GM20431 (cell line): ENCODE measurements around the gene NPAS3.

Source experiments
- in situ Hi-C: fragments of 300-500 bp; cut with MseI, MboI; formaldehyde crosslinking; loops from one replicate; pipeline ENCODE4 v1.15.0; 2020; ENCODE audit warnings: low sequenced_read_pairs; ENCODE audit not compliant: unreplicated experiment

The NPAS3 gene

DNA sequence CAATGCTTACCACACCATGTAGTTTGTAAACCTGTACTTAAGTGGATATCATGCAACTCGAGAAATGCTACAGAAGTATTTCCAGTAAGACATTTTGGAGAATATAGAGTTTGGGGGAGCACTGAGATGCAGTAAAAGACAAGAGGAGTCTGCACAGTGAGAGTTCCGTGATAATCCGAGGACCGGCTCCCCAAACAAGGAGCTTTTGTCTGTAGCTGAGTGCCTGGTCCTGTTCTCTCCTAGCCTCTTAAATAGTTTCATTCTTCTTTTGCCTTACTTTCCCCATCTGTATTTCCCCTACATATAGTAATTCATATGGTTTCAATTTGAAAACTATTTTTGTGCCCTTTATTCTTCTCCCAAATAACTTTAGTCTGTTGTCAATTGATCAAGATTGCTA, 648.1 kb downstream of the NPAS3 start:
- in situ Hi-C loops: no loop called here

DNA sequence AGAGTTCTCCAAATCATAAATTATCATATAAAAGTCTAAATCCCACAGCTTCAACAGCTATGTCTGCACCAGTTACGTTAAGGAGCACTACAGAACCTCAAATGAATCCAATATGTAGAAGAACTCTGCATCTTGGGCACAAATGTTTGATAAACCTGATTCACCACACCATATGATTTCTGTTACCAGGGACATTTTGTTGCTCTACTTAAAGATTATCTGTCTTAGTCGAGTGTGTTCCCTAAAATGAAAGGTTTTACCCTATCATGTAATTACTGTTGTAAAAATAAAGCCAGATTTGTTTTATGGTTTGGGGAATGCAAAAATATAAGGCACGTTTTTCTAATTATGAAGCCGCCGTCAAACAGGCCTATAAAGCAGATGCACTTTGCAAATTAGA, 649.1 kb downstream of the NPAS3 start:
- in situ Hi-C loops: no loop called here

DNA sequence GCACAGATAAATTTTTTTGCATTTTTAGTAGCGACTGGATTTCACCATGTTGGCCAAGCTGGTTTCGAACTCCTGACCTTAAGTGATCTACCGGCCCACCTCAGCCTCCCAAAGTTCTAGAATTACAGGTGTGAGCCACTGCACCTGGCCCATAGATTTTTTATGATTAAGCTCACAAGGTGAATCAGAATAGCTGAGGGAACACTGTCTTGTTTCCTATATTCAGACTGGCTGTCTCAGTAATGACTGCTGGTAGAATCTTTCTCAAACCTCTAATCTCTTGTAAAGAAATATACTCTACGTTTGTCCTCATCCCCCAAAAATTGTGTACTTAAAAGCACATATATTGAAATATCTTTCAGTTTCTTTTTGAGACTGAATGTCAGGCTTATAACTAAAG, 650.1 kb downstream of the NPAS3 start:
- in situ Hi-C loops: no loop called here

DNA sequence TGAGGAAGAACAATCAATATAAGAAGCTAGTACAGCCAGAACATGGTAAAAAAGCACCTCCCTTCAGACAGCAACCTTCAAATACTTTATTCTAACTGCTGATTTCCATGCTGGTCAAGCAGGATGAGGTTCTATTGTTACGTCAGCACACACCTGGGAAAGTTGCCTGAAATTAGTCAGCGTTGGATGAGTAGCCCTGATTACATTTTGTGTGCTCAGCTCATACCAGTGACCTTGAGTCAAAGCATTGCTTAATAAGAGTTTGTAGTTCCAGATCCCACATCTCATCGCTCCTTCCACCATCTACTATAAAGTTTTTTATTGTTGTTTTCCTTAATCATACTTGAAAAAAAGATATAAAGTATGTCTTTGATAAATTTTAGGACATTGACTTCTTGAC, 650.7 kb downstream of the NPAS3 start:
- in situ Hi-C loops: no loop called here

DNA sequence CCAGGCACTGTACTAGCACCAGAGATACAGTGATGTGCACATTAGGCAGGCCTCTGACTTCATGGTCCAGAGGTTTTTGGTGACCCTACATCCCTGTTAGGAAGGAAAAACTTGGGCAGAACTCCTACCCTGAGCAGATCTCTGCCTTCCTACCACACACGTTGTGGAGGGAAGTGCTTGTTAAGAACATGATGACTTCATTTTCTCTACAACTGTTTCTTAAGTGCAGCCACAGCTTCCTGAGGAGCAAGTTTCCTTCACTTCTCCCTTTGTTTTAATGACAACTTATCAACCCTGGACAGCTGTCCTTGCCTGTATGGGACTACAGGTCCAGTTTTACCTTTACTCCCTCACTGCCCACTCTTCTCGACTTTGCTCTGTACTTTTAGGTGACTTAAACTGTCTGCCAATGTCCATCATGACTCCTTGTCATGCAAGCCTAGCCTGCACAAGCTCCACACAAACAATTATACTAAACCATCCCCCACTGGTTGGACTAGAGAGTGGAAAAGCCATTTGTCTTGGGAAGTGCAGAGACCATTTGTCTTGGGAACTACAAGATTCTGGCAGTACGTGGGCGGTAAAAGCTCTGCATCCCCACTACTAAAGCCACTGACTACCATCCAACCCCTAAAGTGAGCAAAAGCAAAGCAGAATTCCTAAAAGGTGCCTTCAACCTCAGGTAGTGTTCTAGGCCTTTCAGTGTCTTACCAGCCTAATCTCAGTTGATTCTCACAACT, 652.4 kb downstream of the NPAS3 start:
- in situ Hi-C loops: no loop called here

DNA sequence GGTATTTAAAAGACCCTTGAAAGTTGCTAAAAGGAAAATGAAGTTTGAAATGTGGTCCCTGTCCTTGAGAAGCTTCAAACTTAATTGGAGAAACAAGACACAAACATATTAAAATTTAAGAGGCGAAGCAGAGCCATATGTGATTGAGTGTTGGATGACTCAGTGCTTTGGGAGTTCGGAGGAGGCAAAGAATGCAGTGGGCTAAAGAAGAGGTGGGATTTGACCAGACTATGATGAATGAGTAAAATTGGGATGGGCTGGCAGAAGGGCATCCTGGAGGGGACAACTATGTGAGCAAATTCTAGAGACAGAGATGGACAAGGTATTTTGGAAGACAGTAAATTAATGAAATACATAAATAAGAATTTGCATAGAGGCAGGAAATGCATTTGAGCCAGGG, 653.6 kb downstream of the NPAS3 start:
- in situ Hi-C loops: no loop called here

DNA sequence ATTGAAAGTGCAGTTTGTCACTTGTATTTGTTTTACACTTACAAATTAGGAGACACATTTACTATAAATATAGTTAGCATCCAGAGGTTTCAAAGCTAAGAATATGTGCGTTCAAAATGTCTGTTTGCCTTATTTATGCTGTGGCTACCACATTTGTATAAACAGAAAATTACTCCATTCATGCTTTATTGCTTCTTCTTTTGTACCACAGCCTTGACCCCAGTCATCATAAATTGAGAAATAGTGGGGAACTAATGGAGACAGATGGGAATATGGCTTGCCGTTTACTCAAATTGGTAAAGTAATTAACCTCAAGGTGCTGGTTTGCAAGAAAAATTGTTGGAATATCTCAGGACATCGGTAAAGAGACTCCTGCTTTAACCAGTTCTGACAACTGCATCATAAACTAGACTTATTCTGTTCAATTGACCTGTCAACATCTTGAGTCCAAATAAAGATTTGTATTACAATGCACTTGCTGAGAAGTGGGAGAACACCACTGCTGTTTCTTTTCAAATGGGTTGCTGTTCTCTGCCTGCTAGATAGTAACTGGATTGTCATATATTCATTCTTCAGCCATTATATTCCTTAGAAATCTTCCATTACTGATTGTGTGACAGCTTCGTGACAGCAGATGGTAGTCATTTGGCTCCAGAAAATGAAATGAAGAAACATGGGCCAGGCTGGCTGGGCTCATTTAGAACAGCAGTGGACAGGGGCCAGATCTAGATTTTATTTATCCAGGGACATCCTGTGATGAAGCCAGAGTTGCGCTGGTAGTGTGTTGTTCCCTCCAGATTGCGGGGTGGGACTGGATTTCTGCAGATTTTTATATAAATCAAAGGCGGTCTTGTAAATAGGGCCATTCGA, 657.8 kb downstream of the NPAS3 start:
- in situ Hi-C loops: no loop called here

DNA sequence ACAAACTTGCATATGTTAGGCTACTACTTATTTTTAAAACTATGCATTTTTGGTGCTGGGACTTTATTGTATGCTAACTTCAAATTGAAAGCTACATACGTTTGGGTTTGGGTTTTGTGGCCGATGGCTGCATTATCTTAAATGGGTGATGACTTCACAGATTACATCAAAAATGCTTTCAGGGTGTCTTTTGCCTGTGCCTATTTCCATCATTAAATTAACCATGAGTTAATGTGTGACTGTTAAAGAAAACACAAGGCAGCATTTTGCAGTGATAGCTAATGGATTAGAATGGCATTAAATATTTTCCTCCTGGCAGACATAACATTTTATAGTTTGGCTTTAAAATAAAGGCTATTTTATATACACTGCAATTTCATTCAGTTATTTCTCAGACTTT, 659.9 kb downstream of the NPAS3 start:
- in situ Hi-C loops: no loop called here

DNA sequence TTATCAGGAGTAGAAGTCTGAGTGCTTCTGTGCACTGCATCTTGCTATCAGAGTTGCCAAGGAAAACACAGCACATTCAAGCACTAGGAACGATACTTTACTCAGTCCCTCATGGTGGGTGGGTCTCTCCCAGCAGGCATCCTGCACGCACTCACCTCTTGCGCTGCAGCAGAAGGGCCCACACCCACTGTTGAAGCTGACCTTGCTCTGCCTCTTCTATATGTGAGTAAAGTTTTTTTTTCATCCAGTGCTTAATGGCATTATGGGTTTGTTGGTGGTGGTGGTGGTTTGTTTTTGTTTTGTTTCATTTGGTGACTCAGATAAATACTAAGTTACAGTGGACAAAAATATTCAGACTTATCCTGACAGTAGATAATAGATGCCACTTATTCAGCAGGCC, 663.7 kb downstream of the NPAS3 start:
- in situ Hi-C loops: no loop called here

DNA sequence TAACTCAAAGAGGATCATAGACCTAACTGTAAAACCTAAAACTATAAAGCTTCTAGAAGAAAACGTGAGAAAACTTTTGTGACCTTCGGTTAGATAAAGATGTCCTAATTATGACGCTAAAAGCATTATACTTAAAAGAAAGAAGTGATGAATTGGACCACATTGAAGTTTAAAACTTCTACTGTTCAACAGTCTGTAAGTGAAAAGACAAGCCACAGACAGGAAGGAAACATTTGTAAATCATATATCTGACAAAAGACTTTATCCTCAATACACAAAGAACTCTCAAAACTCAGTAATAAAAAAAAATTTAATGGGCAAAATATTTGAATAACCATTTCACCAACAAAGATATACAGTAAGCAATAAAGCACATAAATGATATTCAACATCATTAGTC, 667.9 kb downstream of the NPAS3 start:
- in situ Hi-C loops: no loop called here

DNA sequence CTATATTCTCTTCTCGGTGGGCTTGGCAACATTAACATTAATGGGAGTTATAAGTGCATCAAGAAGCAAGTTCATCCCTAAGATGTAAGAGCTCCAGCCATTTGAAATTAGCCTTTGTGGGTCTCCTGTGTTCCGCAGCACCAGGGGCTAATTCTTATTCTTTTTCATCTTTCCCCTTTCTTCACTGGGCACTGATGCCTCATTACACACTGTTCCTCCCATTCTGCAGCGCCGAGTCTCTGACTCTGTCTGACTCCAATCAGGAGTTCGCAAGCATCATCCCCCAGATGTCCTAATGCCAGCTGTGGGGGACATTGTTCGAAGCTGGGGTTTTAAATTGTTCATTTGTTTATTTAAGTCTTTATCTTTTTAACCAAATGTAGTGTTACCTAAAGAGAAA, 670.9 kb downstream of the NPAS3 start:
- in situ Hi-C loops: no loop called here

DNA sequence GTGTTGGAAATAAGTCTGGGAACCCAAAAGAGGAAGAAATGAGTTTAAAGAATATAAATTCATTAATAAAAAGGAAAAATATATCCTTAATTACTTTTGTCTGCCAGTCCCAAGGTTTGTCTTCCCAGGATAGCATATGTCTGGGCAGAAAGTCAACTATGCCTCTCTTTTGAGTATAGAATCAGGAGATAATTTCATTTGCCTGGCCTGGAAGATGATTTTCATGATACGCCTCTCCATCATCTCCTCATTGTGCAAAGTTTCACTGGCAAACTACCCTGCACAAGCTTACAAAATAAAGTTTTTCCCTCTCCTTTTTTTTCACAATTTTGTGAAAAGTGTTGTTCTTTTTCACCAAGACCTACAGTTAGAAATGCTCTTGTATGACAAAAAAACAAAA, 671.4 kb downstream of the NPAS3 start:
- in situ Hi-C loops: no loop called here

DNA sequence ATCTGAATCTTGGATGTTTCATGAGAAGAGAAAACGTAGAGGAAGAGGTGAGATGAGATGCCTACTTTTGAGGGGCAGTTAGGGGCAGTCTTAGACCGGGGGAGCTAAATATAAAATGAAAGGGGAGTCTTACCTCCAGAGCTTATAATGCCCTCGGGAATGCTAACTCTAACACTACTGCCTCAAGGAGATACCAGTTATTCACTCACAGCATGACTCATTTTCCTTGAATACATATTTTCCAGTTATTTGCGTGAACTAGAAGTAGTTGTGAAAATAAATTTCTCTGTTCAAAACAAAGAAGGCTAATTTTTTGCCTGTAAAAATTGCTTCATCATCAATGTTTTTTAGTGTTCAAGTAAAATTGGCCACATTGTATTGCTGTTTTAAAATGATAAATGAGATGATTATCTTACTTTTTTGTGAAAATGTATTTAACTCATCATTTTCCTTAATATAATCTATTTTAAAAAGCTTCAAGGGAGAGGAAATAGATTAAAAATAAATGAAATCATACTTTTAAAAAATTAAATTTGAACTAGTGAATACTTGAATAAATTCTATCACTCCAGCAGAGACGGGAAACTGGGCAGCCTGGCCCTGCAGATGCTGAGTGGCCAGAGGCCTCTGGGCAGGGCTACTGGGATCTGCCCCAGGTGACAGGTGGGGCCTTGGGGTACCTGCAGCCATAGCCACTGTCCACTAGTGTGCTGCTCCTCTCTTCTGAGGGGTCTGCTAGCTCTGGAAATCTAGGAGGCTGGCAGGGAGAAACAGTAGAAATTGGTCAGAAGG, 672.9 kb downstream of the NPAS3 start:
- in situ Hi-C loops: no loop called here

DNA sequence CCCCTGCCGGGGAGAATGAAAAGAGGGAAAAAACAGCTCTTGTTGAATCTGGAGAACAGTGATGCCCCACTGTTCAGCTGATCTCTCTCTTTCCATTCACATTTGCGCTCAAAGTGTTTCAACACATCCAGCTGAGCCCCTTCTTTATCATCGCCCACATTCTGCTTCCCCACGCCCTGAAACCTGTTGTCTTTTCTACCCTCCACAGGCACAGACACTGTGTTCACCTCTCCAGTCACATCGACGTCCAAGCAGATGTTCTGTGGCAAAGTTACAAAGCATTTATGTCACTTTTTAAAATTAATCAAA, 673.5 kb downstream of the NPAS3 start:
- in situ Hi-C loops: no loop called here

DNA sequence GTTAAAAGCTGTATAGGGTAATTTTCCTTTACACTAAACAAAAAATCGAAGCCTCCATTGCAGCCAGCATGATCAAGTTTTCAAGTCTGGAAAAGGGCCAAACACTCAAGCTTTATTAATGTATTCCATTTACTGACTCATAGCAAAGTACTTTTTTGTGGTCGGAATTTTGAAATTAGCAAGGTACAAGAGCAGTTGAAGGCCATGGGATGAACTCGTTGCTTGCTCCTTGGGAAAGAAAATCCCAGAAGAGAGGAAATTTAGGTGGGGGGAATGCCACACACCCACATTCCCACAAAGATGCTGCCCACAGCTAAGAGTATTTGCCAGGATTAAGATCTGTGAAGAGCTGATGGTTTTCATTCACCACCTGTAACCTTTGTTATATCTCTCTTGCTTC, 678.5 kb downstream of the NPAS3 start:
- in situ Hi-C loops: no loop called here

DNA sequence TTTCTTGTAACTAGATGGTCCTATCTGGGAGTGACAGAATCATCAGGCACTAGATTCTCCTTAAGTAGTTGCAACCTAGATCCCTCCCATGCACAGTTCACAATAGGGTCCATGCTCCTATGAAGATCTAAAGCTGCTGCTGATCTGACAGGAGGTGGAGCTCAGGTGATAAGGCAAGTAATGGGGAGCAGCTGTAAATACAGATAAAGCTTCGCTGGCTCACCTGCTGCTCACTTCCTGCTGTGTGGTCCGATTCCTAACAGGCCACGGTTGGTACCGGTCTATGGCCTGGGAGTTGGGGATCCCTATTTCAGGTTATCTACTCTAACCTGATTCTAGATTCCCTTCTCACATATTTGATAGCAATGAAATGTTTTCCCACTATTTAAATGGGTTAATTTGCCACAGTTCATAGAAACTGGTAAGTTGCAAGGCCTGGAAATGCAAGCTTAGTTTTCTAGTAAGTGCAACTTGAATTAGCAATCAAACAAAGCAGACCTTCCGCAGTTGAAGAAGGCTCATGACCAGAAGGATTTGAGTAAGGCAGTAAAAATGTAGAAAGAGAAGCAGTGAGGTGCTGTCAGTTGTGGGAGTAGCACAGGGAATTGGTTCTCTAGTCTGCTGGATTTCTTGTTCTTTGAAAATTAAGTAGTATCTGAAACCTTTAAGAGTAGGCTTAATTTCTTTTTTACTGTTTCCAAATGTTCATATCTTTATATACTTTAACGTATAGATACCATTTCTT, 679.9 kb downstream of the NPAS3 start:
- in situ Hi-C loops: no loop called here

DNA sequence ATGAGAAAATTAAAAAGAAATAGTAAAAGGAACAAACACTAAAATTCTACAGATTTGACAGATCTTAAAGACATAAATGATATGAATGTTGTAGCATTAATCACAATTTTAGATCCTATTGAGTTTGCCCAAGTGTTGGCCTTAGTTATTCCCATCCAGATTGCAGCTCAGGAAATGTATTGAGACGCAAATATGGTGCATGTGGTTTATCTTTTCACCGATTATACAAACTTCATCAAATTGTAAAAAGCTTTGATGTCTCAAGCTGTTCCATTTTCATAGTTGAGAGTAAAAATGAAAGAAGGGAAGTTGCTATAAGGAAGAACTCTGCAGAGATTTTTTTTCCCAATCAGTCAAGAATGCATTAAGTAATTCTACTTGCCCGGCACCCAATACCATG, 683.8 kb downstream of the NPAS3 start:
- in situ Hi-C loops: no loop called here

DNA sequence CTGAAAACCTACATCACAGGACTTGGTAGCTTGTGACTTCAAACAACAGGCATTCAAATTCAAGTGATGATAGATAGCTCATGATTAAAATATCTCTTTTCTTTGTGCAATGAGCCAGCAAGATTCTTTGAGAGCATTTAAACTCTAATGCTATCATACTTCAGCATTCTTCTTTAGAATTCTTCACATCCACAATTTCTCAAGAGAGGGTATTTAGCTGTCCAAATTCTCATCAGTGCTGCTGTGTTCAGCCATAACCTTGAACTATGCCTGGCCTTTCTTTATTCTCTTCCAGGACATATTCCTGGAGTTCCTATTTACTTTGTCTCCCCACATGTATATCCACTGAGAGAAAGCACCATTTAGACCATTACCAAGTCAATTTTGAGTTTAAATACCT, 691.1 kb downstream of the NPAS3 start:
- in situ Hi-C loops: no loop called here

DNA sequence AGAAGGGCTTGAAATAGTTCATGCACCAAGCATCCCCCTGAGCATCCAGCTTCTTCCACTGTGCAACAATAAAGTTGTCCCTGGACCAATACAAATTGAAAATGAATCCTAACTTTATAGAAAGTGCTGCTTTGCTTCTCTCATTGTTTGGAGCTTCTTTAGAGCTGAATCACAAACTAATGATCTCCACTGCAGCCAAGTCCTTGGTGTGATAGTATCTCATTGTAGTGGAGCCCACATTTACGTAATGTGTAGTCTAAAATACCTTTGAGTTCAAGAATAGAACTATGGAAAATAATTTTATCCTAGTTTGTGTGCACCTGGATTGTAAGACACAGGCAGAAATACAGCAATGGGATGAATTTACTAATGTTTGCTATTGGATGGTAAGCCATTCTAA, 692.3 kb downstream of the NPAS3 start:
- in situ Hi-C loops: no loop called here

DNA sequence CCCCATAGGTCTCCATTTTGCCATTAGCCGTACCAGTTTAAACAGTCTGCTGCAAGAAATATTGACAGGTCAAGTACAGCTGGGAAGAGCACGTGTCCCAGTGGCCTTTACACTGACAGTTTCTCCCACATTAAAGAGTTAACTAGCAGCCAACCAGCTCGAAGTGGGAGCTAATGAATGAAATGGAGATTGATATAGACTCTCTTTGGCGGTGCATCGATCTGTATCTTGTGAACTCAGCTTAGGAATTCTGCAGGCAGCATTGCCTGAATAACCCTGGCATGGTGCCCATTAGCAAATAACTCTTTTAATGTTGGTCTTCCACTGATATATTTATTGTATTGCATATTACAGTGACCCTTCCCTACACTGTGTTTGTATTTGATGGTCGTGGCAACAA, 692.8 kb downstream of the NPAS3 start:
- in situ Hi-C loops: no loop called here
